ENCODE measurements around the gene R3HDM2.

R3HDM2 gene

DNA sequence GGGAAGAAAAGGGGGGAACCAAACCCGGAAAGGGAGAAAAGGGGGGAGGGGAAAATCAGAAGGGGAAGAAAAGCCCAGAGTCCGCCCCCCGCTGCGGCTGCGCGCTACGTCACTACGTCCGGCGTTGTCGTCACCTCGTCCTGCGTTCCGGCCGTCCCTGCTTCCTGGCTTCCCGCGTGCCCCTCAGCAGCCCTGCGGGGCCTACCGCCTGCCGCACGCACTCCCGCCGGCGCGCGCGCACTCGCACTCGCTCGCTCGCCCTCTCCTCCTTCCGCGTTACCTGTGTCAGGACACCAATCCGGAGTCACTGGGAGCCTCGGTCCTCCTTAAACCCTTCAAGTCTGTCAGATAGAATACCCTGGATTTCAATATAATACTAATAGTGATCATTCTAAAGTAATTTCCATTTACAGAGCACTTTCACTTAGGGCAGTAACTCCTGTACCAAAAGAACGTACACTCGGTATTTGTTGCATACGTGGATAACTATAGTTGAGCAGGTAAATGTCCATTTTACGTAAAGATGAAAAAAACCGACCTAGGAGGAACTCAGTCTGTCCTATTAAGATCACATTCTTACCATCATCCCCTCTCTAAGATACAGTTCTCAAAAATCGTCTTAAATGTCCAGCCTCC, at the start of gene R3HDM2:
Gene R3HDM2 (minus strand): TSS at position 113 of the 636 bp plus-strand sequence. CDS start 120,615 bp downstream, outside the sequence.
- DNase-seq: peak; percentile 96

DNA sequence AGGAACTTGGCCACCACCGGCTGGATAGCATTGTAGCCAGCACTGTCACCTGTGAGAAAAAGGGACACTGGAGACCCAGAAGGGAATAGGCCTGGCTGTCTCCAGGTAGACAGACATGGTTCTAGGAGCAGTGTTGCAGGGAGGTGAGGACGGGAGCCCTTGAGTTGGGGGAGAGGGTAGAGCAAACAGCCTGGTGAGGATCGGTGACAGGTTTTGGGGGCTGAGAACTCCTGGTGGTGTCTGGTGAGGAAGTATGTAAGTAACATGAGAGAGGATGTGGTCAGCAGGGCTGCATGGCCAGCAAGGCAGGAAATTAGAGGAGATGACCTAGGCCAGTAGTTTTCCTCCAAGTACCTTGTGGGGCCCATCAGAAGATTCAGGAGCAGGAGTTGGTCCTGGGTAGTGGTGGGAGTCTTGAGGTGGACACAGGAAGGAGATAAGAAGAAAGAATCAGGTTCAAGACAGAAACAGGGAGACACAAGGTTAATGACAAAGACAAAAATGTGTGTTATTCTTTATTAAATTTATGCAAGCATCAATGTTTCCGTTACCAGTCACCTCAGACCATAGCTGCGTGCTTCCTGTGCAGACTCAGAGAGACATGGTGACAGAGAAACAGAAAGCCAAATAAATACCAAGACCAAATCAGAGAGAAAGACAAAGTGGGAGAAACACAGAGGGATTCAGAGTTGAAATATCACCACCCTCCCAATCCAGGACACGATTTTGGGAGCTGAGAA, 48.7 kb upstream of the R3HDM2 start, which contains the start of gene ARHGAP9:
Gene ARHGAP9 (minus strand): TSS at position 491 of the 740 bp plus-strand sequence. CDS start 460 bp downstream, at position 31.
- peak; percentile 89 for DNase-seq

DNA sequence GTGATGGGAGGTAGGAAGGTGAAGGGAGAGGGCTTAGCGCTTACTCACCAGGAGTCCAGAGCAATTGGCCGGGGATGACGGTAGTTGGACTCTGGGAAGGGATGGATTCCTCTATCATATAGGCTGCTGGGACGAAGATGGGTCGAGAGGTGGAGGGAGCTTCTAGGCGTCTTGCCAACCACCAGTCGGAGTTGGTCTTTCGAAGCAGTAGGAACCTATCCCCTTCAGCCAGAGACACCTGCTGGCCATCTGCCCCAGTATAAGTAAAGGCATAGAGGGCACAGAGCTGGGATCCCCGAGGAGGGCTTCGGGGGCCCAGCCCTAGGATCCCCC, 48.2 kb upstream of the R3HDM2 start:
- DNase-seq: no peak

DNA sequence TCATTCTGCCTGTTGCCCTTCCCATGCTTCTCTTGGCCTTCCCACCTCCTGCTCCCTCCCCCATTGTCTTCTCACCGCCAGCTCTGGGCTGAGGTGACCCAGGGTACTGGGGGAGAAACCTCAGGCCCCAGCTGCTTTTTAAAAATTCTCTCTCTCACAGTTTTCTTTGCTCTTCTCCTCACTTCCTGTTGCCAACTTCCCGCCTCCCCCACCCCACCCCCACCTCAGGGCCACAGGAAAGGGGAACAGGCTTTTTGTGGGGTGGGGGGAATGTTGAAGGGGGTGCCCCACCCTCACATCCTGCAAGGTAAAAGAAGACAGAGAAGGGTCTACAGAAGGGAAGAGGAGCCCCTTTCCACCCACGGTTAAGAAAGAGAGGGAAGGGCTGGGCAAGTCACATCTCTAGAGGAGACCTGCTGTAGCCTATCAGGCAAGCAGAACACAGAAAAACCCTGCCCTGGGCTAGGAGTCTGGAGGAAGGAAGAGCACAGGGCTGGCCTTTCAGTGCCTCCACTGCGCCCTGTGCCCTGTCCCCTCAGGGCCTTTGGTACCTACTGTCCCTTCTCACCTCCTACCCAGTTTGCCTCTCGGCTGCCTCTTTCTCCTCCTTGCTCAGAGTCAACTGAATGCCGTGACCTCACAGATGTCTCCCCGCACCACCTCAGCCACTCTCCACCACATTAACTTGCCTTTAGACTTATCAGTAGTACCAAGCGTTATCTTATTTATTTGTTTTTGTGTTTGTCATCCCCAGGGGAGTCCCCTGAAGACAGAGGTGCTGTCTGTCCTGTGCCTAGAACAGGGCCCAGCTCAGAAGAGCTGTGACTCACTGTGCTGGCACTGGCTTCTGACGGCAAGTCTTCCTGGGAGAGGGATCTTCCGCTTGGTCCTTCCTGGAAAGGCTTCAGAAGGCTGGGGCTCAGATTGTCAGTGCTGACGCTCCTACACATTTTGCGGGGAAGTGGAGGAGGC, 47.2 kb upstream of the R3HDM2 start:
- DNase-seq: peak; percentile 82

DNA sequence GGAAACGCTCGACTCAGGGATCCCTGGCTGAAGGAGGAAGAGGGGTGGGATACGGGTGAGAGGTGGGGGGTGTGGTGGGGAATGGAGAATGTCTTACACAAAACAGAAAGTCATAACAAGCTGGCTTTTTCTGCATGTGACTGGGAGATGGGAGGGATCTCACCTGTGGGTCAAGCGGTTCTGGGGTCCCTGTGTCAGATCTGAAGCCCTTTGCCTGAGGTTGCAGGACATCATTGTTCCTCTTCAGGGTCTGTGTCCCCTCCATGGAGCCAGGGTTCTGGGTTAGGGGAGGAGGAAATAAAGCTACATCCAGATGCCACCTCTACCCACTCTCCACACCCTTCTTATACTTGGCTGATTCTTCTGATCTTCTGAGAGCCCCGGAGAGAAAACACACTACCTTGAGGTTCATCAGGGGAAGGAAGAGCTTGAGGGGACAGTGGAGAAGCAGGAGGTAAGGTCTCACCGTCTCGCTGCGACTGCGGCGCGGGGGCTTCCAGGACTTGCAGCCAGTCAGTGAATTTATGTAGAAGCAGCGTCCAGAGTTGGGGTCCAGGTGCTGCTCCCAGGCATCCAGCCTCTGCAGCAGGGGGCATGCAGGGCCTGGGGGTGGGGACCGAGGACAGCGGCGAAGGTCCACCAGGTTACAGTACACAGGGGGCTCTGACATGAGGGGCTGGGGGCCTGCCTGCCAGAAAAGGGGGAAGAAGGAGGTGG, 46.3 kb upstream of the R3HDM2 start:
- peak; percentile 50 for DNase-seq

DNA sequence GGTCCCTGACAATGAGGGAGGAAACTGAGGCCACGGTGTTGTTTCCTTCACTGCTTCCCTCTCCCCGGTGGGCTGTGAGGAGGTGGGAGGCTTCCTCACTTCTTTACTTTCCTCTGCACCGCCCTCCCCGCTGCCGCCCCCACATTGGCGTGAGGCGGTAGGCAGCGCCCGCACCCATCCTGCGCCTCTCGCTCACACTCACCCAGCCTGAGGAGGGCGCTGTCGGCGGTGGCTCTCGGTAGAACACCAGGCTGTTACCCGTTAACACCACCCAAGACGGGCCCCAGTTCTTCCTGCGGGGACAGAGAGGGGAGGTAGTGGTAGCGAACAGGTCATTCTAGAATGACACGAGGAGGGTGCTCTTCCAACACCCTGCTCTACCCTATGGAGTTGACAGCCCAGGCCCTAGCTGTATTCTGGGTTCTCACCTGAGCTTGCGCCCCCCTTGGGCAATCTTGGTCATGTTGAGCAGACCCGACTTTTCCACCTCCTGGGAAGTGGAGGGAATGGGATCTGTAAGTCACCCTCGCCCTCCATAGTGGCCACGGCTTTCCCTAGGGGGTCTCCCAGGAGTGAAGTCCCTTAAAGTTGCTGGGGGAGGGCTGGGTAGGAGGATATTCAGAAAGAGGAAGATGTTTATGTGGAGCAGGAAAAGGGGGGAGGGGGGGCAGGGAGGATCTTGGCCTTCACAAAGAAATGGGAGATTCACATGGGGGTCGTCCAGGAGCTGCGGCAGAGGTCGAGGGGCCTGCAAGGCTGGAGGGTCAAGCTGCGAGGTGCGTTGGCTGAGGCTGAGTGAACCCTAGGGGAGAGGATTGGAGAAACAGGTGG, 45.5 kb upstream of the R3HDM2 start:
- DNase-seq: peak; percentile 83

DNA sequence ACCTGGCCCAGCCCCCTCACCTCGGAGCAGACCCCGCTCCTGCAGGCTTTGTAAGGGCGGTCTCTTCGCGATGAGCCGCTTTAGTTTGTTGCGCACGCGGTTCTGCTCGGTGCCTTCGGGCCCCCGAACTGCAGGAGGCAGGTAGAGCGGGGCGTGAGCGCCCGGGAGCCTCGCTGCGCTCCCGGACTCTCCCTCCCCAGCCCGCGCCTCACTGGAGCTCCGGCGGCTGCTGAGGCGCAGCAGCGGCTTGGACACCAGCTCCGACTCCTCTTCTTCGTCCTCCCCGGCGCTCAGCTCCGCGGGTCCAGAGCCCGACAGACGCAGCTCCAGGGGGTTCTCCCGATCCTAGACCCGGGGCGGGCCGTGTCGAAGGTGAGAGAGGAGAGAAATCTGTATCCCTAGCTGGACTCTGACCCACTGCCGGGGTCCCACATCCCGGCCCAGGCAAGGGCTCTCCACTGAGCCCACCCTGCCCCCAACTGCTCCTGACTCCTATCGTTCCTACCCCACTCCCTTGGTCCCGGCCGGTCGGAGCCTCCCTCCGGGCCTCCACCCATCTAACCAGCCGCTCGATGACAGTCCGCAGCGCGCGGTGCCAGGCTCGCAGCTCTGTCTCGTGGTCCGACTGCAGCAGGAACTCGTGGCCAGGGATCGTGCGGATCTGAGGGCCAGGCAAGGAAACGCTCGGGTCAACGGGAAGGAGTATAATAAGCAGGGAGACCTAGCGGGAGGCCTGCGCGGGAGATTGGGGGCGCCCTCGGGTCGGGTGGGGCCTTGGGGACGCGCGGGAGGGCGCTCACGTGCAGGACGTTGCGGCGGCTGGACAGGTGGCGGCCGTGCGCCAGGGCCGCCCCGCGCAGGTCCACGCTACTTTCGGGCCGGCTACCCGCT, 44.7 kb upstream of the R3HDM2 start:
- no peak for DNase-seq

DNA sequence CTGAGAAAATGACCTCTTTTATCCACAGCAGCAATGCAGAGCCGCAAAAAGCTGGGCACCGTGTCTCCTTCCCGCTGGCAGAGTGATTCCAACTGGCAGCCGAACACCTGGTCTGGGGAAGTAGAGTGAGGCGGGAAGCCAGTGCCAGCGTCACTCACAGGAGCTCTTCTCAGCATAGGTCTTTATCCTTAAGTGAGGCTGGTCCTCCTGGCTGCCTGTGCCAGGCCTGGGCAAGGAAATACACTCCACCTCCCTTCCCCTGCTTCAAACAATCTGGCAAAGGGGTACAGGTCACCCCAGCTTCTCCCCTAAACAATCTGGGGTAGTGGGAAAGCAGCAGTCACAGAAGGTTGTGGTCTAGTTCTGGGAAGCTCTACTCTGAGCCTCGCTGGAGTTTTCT, 44.0 kb upstream of the R3HDM2 start:
- no peak for DNase-seq

DNA sequence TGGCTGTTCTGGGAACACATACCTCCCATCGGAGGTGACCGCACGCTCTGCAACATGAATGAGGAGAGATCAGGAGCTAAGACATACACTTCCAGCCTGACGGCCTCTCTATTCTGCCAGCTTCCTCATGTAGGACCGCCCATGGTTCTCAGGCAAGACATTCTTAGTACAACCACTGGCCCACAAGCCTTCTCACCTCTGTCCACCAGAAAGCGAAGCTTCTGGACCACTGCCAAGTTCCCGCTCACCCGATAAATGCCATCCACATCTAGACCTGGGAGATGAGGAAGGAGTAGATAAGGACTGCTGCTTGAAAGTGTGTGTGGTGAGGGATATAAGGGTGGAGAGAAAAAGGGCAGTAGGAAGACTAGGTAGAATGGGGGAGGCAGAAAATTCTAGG, 43.6 kb upstream of the R3HDM2 start:
- no peak for DNase-seq

DNA sequence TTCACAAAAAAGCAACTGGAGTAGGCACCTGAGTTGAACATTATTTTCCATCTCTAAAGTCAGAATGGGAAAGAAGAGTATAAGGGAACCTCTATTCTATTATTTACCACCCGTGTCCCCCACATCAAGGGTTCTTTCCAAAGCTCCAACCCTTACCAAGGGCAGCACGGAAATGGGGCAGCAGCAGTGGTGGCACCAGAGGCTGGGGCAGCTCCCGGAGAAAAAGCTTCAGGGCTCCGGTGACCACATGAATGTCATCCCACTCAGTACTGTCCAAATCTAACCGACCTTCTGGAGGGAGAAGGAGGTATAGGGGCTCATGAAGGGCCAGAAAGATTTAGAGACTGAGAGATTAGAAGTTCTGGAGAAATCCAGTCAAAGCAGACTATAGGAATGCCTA, 43.0 kb upstream of the R3HDM2 start:
- no peak for DNase-seq

DNA sequence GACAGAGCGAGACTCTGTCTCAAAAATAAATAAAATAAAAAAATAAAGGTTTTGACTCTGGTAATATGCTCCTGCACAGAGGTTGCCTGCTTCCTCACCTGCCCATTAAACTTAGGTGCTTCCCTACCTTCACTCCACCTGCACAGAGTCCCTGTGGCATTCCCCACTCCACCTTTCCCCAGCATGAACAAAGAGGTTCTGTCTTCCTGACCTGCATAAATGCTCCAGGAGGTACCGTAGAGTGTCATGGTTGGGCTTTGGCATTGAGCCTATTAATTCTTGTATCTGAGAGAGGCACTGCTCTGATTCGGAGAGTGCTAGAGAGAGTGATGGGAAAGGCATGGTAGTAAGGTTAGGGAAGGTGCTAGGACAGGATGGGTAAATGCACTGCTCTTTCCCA, 42.5 kb upstream of the R3HDM2 start:
- no peak for DNase-seq

DNA sequence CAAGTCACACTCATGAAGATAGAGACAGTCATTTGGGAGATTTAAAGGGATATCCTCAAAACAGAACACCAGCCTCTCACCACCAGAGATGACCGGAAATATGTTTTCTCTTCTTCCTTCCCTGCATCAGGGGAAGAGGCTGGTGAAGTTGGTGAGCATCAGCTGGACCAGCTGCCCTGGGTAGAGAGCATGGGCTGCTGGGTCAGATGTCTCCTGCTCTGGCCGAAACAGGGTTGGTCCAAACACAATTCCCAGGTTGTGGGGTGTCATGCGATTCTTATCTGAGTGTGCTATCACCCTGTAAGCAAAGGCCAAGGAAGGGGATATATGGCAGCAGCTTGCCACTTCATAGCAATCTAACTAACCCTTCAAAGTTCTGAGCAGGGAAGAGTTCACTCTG, 41.5 kb upstream of the R3HDM2 start:
- no peak for DNase-seq

DNA sequence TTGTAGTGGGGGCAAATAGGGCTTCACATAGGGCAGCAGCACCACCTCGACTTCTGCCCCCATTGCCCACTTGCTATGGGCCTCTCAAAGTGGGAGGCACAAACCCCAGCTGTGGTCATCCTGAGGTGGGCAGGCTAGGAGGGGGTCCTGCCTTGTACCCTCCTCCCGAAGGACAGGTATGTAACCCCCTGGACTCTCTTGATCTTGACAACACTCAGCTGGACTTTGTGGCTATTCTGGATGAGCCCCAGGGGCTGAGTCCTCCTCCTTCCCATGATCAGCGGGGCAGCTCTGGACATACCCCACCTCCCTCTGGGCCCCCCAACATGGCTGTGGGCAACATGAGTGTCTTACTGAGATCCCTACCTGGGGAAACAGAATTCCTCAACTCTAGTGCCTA, 40.8 kb upstream of the R3HDM2 start:
- DNase-seq: no peak

DNA sequence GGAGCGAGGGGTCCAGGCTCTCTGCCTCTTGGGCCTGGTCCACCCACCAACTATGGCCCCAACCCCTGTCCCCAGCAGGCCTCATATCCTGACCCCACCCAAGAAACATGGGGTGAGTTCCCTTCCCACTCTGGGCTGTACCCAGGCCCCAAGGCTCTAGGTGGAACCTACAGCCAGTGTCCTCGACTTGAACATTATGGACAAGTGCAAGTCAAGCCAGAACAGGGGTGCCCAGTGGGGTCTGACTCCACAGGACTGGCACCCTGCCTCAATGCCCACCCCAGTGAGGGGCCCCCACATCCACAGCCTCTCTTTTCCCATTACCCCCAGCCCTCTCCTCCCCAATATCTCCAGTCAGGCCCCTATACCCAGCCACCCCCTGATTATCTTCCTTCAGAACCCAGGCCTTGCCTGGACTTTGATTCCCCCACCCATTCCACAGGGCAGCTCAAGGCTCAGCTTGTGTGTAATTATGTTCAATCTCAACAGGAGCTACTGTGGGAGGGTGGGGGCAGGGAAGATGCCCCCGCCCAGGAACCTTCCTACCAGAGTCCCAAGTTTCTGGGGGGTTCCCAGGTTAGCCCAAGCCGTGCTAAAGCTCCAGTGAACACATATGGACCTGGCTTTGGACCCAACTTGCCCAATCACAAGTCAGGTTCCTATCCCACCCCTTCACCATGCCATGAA, 40.3 kb upstream of the R3HDM2 start:
- DNase-seq: no peak

DNA sequence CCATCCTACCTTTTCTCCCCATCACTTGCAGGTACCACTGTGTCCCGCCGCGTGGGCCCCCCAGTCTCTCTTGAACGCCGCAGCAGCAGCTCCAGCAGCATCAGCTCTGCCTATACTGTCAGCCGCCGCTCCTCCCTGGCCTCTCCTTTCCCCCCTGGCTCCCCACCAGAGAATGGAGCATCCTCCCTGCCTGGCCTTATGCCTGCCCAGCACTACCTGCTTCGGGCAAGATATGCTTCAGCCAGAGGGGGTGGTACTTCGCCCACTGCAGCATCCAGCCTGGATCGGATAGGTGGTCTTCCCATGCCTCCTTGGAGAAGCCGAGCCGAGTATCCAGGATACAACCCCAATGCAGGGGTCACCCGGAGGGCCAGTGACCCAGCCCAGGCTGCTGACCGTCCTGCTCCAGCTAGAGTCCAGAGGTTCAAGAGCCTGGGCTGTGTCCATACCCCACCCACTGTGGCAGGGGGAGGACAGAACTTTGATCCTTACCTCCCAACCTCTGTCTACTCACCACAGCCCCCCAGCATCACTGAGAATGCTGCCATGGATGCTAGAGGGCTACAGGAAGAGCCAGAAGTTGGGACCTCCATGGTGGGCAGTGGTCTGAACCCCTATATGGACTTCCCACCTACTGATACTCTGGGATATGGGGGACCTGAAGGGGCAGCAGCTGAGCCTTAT, 39.6 kb upstream of the R3HDM2 start:
- no peak for DNase-seq

DNA sequence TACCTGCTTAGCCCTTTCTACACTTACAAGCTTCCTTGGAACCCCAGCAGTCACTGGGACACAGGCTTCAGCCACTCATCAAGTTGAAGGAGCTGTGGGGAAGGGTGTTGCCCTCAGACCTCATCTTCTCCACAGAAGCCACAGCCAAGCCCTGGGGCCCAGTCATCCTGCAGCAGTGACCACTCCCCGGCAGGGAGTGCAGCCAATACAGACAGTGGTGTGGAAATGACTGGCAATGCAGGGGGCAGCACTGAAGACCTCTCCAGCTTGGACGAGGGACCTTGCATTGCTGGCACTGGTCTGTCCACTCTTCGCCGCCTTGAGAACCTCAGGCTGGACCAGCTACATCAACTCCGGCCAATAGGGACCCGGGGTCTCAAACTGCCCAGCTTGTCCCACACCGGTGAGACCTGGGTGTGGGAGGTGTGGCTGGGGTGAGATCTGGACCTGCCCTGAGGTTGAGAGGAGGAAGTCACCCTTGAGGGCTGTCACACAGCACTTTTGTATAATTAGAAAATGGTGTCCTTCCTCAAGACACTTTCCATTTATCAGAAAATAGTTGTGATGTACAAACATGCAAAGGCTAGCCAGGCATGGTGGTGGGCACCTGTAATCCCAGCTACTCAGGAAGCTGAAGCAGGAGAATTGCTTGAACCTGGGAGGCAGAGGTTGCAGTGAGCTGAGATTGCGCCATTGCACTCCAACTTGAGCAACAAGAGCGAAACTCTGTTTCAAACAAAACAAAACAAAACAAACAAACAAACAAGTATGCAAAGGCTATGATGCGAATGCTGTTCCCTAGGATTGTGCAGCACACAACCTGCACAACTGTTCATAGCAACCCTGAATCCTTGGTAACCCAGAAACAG, 38.7 kb upstream of the R3HDM2 start:
- no peak for DNase-seq

DNA sequence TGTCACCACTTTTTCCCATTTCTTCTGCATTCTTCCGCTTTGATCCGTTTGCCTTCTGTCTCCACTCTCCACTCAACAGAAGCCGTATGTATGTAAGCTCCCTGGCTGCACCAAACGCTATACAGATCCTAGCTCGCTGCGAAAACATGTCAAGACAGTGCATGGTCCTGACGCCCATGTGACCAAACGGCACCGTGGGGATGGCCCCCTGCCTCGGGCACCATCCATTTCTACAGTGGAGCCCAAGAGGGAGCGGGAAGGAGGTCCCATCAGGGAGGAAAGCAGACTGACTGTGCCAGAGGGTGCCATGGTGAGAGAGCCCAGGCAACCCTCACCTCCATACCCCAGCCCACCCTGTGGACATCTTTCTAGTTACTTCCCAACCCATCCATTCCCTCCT, 37.1 kb upstream of the R3HDM2 start:
- no peak for DNase-seq

DNA sequence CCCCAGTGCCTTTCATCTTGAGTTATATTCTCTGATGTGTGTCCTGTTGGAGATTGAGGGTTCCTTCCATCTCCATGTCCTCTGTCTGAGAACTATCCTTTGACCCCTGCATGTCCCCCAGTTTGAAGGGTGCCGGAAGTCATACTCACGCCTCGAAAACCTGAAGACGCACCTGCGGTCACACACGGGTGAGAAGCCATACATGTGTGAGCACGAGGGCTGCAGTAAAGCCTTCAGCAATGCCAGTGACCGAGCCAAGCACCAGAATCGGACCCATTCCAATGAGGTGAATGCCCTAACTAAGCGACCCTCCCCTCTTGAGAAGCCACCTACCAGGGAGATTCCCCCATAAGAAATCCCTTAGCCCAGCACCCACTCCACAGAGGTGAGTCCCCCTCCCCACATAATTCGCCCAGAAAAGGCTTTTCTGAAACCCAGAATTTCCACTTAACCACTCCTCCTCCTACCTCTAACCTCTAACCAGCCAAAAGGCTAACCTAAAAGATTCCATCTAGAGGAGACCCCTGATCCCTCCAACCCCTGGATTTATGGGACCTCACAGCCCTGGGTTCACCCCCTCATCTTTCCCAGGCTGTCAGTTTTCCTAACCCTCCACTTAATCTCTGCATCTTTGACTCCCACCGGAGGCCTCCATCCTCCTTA, 36.5 kb upstream of the R3HDM2 start:
- DNase-seq: no peak
